G401 (cell line): ENCODE results near the gene SRPK2. TPM values are rescaled to one million over a fixed set of nuclear protein-coding genes. Genes with fewer than 3 reads are reported as not detected.
"Not testable (repeated sequence)": the region's sequence is repeated elsewhere in the genome, so short reads cannot be mapped to it uniquely, and the experiment has no call there.

Source experiments
- DNase-seq: peaks from one replicate; pipeline ENCODE4 v3.0.0-alpha.2; 2015; ENCODE audit warnings: low spot score
- in situ Hi-C: cut with HindIII; loops from 2 replicates; pipeline ENCODE4 v1.10.0; 2016; ENCODE audit warnings: low sequenced_read_pairs, mixed read lengths
- total RNA-seq: library from RNA; depleted of rRNA; stranded (reverse); fragments of >200 nt; shearing (Covaris generic); gene quantifications from 2 replicates; pipeline ENCODE4 v1.2.3, GENCODE V29; 2014

SRPK2 gene
- total RNA-seq, 1 experiment from 2014 or later: 63.6 TPM

DNA sequence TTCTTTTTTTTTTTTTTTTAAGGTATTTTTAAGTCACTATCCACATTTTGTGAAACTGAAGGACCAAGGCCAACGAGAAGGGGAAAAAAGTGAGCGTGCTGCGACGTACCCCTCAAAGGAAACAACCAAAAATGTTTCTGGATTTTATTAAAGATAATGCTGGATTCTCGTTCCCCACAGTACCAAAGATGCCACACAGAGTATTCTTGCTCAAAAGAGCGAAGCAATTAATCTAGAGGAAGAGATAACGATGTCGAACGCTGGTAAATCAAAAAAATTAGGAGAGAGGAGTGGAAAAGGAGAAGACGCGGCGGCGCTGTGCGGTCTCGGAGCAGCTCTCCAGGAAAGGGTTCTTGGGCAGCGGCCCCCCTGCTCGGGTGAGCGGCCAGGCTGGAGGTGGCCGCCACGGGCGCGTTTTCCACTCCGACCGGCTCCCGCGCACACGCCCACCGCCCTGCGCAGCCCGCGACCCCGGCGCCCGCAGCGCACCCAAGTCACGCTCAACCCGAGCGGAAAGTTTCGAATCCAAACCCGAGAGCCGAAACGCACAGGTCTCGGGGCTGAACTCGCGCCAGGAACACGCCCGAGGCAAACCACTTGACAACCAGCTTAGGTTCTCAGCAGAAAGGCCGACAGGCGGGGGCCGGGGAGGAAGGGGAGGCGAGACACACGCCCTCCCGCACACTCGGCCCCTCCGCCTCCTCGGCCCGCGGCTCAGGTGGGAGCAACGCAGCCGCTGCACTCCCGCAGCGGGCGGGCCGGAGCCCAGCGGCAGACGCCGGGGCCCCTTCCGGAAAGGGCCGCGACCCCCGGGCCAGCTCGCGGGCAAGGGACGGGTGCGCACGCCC, 989 bp downstream of the SRPK2 start:
- in situ Hi-C loops: no loop called here
- DNase-seq: peak; percentile 56

DNA sequence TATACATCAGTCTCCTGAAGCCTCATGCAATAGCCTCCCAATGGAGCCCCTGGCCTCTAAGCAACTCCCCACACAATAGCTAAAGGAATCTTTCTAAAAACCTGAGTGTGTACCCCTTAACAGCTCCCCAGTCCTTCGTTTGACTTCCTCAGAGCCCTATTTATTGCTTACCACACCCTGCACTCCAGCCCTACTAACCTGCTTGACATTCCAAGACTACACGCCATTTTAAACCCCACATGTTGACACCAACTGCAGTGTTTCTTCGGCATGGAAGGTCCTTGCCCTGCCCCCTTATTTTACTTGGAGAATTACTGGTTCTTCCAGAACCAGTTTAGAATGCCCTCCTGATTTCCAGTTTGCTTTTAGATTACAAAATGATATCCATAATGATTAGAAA, 10.8 kb downstream of the SRPK2 start:
- no peak for DNase-seq
- in situ Hi-C loops: no loop called here

DNA sequence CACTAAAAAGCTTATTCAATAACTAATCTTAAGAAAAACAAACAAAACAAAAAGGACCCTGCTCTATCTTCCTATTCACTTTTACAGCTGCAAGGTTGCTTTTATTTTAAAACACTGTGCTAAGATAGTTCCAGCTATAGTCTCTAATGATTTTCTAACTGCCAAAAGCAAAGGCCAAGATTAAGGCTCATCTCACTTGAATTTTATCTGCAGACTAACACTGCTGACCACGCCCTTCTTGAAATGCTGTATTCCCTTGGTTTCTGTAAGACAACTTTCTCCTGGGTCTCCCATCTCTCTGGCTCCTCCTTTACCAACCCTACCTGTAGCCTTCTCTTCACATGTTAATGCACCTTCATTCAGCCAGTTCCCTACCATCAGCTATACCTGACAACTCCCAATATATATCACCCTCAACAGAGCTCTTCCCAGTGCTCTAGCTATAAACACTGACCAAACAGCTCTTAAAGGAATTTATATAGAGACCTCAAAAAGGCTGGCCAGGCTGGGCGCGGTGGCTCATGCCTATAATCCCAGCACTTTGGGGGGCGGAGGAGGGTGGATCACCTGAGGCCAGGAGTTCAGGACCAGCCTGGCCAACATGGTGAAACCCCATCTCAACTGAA, 11.7 kb downstream of the SRPK2 start:
- DNase-seq: no peak
- in situ Hi-C loops: no loop called here

DNA sequence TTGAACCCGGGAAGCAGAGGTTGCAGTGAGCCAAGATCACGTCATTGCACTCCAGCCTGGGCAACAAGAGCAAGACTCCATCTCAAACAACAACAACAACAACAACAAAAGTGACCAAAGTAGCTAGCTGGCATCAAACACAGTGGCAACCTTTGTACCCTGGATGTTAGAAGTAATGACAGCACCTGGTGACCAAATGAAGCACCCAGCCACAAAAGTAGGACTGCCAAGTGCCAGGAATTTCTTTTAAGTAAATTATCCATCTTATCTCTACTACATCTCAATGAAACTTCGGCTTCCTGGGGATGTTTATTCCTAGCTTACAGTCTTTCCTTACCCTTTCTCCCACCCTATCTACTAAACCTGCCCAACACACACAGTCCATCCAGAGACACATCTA, 18.8 kb downstream of the SRPK2 start:
- in situ Hi-C loops: no loop called here
- DNase-seq: no peak

DNA sequence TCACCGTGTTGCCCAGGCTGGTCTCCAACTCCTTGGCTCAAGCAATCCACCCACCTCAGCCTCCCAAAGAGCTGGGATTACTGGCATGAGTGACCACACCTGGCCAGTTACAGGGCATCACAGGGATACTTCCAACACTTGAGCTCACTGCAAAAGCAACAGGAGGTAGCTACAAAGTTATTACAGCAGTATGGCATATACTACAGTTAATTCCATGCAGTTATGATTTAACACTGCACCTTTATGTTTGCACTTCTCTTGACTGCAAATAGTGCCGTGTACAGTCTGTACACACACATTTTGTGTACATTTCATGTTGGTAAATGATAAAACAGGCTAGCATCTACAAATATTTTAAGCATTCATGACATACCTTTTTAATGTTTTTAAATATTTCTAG, 21.3 kb downstream of the SRPK2 start:
- no peak for DNase-seq
- in situ Hi-C loops: no loop called here

DNA sequence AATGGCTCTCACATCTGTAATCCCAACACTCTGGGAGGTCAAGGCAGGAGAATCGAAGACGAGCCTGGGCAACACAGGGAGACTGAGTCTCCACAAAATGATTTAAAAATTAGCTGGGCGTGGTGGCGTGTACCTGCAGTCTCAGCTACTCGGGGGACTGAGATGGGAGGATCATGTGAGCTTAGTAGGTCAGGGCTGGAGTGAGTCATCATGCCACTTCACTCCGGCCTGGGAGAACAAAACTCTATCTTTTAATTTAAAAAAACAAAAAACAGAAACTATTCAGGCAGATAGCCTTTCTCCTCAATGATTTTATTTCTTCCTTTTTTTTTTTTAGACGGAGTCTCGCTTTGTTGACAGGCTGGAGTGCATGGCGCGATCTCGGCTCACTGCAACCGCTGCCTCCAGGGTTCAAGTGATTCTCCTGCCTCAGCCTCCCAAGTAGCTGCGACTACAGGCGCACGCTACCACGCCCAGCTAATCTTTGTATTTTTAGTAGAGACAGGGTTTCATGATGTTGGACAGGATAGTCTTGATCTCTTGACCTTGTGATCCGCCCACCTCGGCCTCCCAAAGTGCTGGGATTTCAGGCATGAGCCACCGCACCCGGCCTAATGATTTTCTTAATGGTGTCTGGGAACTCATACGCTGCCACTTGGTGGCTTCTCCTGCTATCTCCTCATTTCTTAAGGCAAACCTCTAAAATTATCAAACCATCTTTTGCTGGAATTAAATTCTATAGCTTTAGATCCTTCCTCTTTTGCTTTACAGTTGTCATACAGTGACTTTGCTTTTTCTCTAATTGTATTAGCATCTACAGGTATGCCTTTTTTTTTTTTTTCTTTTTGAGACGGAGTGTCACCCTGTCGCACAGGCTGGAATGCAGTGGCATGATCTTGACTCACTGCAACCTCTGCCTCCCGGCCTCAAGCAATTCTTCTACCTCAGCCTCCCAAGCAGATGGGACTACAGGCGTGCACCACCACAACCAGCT, 22.9 kb downstream of the SRPK2 start:
- no peak for DNase-seq
- in situ Hi-C loops: no loop called here

DNA sequence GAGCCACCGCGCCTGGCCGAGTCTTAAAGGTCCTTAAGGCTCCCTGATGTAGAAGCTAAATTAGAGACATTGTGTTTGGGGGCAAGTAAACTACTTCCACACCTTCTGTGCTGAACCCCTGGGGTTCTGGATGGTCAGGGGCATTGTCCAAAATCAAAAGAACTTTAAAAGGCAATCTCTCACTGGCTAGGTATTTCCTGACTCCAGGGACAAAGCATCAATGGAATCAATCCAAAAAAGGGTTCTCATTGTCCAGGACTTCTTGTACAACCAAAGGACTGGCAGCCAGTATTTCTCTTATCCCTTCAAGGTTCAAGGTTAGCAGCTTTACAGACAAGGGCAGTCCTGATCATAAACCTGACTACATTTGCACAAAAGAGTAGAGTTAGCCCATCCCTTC, 24.0 kb downstream of the SRPK2 start:
- in situ Hi-C loops: no loop called here
- no peak for DNase-seq

DNA sequence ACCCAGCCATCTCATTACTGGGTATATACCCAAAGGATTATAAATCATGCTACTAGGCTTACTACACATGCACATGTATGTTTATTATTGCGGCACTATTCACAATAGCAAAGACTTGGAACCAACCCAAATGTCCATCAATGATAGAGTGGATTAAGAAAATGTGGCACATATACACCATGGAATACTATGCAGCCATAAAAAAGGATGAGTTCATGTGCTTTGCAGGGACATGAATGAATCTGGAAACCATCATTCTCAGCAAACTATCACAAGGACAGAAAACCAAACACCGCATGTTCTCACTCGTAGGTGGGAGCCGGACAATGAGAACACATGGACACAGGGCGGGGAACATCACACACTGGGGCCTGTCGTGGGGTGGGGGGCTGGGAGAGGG, 25.1 kb downstream of the SRPK2 start:
- in situ Hi-C loops, DNase-seq: not testable (repeated sequence)

DNA sequence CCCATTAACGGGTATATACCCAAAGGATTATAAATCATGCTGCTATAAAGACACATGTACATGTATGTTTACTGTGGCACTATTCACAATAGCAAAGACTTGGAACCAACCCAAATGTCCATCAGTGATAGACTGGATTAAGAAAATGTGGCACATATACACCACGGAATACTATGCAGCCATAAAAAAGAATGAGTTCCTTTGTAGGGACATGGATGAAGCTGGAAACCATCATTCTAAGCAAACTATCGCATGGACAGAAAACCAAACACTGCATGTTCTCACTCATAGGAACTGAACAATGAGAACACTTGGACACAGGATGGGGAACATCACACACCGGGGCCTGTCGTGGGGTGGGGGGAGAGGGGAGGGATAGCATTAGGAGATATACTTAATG, 26.0 kb downstream of the SRPK2 start:
- in situ Hi-C loops, DNase-seq: not testable (repeated sequence)

DNA sequence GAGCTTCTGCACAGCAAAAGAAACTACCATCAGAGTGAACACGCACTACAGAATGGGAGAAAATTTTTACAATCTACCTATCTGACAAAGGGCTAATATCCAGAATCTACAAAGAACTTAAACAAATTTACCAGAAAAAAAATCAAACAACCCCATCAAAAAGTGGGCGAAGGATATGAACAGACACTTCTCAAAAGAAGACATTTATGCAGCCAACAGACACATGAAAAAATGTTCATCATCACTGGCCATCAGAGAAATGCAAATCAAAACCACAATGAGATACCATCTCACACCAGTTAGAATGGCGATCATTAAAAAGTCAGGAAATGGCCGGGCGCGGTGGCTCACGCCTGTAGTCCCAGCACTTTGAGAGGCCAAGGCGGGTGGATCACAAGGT, 26.7 kb downstream of the SRPK2 start:
- in situ Hi-C loops, DNase-seq: not testable (repeated sequence)

DNA sequence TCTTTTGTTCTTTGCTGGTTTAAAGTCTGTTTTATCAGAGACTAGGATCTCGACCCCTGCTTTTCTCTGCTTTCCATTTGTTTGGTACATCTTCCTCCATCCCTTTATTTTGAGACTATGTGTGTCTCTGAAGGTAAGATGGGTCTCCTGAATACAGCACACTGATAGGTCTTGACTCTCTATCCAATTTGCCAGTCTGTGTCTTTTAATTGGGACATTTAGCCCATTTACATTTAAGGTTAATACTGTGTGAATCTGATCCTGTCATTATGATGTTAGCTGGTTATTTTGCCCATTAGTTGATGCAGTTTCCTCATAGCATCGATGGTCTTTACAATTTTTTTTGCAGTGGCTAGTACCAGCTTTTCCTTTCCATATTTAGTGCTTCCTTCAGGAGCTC, 28.6 kb downstream of the SRPK2 start:
- DNase-seq, in situ Hi-C loops: not testable (repeated sequence)

DNA sequence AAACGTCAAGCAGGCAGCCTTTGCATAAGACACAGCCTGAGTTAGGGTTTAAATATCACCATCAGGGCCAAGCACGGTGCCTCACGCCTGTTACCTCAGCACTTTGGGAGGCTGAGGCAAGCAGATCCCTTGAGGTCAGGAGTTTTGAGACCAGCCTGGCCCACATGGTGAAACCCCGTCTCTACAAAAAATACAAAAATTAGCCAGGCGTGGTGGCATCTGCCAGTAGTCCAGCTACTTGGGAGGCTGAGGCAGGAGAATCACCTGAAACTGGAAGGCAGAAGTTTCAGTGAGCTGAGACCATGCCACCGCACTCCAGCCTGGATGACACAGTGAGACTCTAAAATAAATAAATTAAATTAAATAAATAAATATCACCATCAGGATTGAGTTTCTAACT, 33.0 kb downstream of the SRPK2 start:
- in situ Hi-C loops: no loop called here
- DNase-seq: no peak

DNA sequence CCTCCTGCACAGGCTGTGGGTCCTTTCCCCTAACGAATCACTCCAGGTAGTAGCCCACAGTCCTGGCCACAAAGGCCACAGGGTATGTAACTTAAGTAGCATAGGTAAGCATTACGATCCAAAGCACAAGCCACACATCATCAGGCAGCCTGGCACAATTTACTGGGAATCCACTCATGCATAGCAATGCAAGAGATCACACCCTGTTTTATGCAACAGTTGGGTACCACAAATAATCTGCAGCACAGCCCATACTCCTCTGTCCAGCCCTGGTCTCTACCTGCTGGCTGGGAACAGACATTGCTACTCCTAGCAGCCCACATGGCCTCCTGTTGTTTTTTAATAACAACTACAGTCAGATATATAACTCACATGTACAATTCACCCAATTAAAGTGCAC, 34.3 kb downstream of the SRPK2 start:
- in situ Hi-C loops: no loop called here
- peak; percentile 18 for DNase-seq

DNA sequence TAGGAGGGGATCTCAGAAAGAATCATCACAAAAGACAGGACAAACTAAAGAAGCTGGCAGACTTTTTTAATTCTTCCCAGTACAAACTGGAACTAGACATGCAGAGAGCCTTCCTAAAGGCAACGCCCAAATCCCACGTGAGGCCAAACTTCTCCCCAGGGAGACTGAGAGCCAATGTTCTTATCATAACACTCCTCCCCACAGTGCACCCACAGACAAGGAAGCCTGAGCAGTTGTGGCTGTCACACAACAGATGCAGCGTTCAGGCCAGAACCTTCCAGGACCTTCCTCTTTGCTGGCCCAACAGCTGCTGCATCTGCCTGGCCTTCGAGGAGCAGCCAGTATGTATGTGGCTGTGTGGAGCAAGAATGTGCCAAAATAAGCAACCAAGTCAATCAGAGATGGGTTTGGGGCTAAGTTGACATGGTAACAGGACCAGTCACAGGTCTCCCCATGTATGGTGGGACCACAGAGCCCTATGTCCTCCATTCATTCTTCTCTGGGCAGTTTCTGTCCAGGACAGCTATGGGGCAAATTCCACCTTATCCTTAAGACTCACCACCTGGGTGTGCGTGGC, 34.9 kb downstream of the SRPK2 start:
- in situ Hi-C loops: no loop called here
- DNase-seq: no peak

DNA sequence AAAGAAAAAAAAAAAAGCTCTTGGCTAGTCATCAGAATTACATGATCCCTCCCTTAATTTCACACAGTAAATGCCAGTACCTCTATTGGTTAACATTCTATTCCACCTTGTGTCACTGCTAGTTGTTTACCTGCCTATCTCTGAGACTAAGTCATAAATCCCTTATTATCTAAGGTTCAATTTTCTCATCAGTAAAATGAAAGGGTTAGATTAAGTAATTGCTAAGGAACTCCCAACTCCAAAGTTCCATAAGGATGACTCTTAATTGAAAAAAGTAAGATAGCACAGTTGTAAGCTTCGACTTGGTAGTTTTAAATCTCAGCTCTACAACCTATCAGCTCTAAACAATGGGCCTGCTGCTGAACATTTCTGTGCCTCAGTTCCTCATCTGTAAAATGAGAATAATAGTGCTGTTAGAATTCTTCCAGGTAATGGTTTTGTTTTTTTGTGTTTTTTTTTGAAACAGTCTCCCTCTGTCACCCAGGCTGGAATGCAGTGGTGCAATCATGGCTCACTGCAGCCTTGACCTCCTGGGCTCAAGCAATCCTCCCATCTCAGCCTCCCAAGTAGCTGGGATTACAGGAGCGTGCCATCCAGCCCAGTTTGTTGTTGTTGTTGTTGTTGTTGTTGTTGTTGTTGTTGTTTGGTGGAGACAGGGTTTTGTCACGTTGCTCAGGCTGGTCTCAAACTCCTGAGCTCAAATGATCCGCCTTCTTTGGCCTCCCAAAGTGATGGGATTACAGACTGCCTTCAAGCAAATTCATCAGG, 35.6 kb downstream of the SRPK2 start:
- no peak for DNase-seq
- in situ Hi-C loops: no loop called here

DNA sequence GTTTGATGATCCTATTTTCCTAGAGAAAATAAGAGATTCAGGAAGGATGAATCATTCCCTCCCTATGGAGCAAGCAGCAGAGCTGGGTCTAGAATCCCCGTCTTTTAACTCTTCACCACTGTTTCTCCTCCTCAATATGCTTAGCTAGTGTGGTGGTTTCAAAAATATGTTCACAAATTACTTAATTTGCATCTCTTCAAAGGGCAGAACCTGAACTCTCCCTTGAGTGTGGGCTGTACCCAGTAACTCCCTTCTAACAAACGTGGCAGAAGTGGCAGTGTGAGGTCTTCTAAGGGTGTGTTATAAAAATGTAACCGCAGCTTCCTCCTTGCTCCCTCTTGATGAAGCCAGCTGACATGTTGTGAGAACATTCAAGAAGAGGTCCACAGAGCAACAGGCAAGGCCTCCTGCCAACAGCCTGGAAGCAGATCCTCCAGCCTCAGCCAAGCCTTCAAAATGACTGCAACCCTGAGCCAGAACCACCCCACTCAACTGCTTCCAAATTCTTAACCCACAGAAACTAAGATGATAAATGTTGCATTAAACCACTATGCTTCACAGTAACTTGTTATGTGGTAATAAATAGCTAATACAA, 36.6 kb downstream of the SRPK2 start:
- DNase-seq: peak; percentile 82
- in situ Hi-C loops: no loop called here

DNA sequence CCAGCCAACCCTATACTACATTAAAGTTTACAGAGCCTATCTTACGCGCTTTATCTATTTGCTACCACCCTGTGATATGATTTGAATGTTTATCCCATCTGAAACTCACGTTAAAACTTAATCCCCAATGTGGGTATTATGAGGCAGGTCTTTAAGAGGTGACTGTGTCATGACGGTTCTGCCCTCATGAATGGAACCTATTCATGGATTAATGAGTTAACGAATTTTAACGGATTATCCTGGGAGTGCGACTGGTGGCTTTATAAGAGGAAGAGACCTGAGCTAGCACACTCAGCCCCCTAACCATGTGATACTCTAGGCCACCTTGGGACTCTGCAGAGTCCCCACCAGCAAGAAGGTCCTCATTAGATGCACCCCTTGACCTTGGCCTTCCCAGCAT, 37.8 kb downstream of the SRPK2 start:
- in situ Hi-C loops: no loop called here
- DNase-seq: no peak

DNA sequence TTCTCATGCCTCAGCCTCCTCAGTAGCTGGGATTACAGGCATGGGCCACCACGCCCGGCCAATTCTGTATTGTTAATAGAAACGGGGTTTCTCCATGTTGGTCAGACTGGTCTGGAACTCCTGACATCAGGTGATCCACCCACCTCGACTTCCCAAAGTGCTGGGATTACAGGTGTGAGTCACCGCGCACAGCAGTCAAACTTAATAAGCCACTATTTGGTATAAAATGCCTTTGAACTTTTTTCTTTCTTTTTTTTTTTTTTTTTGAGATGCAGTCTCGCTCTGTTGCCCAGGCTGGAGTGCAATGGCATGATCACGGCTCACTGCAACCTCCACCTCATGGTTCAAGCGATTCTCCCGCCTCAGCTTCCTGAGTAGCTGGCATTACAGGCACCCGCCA, 40.5 kb downstream of the SRPK2 start:
- in situ Hi-C loops, DNase-seq: not testable (repeated sequence)
